Parathyroid adenoma (tissue), 2 donors: ENCODE results near the gene FAM149A.

Experiments
- H2AFZ ChIP-seq: fragments of 300-600 bp; sonication (generic); one replicate; pipeline ENCODE4 v1.7.0; 2017; ENCODE audit warnings: antibody characterized with exemption, mild to moderate bottlenecking
- H3K27ac ChIP-seq: fragments of 300-600 bp; sonication (generic); one replicate; pipeline ENCODE4 v1.7.0; 2017
- H3K27me3 ChIP-seq: fragments of 300-600 bp; sonication (generic); one replicate; pipeline ENCODE4 v1.7.0; 2017; ENCODE audit warnings: low read length; ENCODE audit not compliant: control insufficient read depth, insufficient read depth
- H3K36me3 ChIP-seq: fragments of 300-600 bp; sonication (generic); one replicate; pipeline ENCODE4 v1.7.0; 2017; ENCODE audit warnings: low read length; ENCODE audit not compliant: control insufficient read depth, insufficient read depth
- H3K4me1 ChIP-seq: fragments of 300-600 bp; sonication (generic); one replicate; pipeline ENCODE4 v1.7.0; 2017; ENCODE audit warnings: control low read depth
- H3K4me2 ChIP-seq: fragments of 300-600 bp; sonication (generic); one replicate; pipeline ENCODE4 v1.7.0; 2017; ENCODE audit warnings: low read length
- H3K4me3 ChIP-seq: fragments of 300-600 bp; sonication (generic); one replicate; pipeline ENCODE4 v1.7.0; 2017; ENCODE audit warnings: low read depth, low read length
- H3K79me2 ChIP-seq: fragments of 300-600 bp; sonication (generic); one replicate; pipeline ENCODE4 v1.7.0; 2017; ENCODE audit warnings: control low read depth
- H3K9ac ChIP-seq: fragments of 300-600 bp; sonication (generic); one replicate; pipeline ENCODE4 v1.7.0; 2017; ENCODE audit warnings: mild to moderate bottlenecking
- H3K9me3 ChIP-seq: fragments of 300-600 bp; sonication (generic); one replicate; pipeline ENCODE4 v1.7.0; 2017; ENCODE audit warnings: low read length; ENCODE audit not compliant: control insufficient read depth
- CTCF ChIP-seq: fragments of 300-600 bp; sonication (generic); IDR thresholded peaks from one replicate; pipeline ENCODE4 v1.7.0; 2017; ENCODE audit warnings: antibody characterized with exemption, mild to moderate bottlenecking
- donor health status: primary hyperparathyroidism.

The FAM149A gene

GRCh38 chr4:186146458-186146857 lies 42.0 kb downstream of the FAM149A start:
- no peaks in the 10 kb centered on the region for H3K4me1 ChIP-seq
- H3K4me3 ChIP-seq = no peak overlapping the region
- no peak for TF ChIP-seq CTCF
- H3K9me3 ChIP-seq = no peaks in the 10 kb centered on the region
- no peaks in the 10 kb centered on the region for H3K27me3 ChIP-seq
- H3K79me2 ChIP-seq = no peaks in the 10 kb centered on the region
- H3K36me3 ChIP-seq = no peaks in the 10 kb centered on the region
- H3K27ac ChIP-seq = no peak overlapping the region
- H3K4me2 ChIP-seq = no peak overlapping the region
- no peak overlapping the region for H3K9ac ChIP-seq
- H2AFZ ChIP-seq = no peak overlapping the region

GRCh38 chr4:186148336-186148975 lies 44.0 kb downstream of the FAM149A start:
- Histone ChIP-seq H3K27me3 (no peaks in the 10 kb centered on the region), H3K9me3 (no peaks in the 10 kb centered on the region), H2AFZ (no peak overlapping the region), H3K4me1 (no peaks in the 10 kb centered on the region), H3K4me2 (no peak overlapping the region), H3K9ac (no peak overlapping the region), H3K4me3 (no peak overlapping the region), H3K27ac (no peak overlapping the region), H3K79me2 (no peaks in the 10 kb centered on the region), H3K36me3 (no peaks in the 10 kb centered on the region)
- TF ChIP-seq CTCF = no peak

GRCh38 chr4:186149872-186150271 lies 45.4 kb downstream of the FAM149A start:
- H3K4me2 ChIP-seq = no peak overlapping the region
- H3K27ac ChIP-seq = no peak overlapping the region
- H3K27me3 ChIP-seq = no peaks in the 10 kb centered on the region
- H3K79me2 ChIP-seq = no peaks in the 10 kb centered on the region
- no peak overlapping the region for H3K4me3 ChIP-seq
- no peaks in the 10 kb centered on the region for H3K9me3 ChIP-seq
- no peak overlapping the region for H2AFZ ChIP-seq
- H3K4me1 ChIP-seq = no peaks in the 10 kb centered on the region
- H3K36me3 ChIP-seq = no peaks in the 10 kb centered on the region
- H3K9ac ChIP-seq = no peak overlapping the region
- peak; percentile 52 for TF ChIP-seq CTCF

GRCh38 chr4:186150926-186151325 lies 46.4 kb downstream of the FAM149A start:
- no peak overlapping the region for H2AFZ ChIP-seq
- no peak overlapping the region for H3K4me2 ChIP-seq
- TF ChIP-seq CTCF = no peak
- H3K4me3 ChIP-seq = no peak overlapping the region
- no peaks in the 10 kb centered on the region for H3K79me2 ChIP-seq
- no peak overlapping the region for H3K27ac ChIP-seq
- H3K9ac ChIP-seq = no peak overlapping the region
- no peaks in the 10 kb centered on the region for H3K36me3 ChIP-seq
- H3K4me1 ChIP-seq = no peaks in the 10 kb centered on the region
- H3K27me3 ChIP-seq = no peaks in the 10 kb centered on the region
- no peaks in the 10 kb centered on the region for H3K9me3 ChIP-seq

GRCh38 chr4:186151499-186151898 lies 47.0 kb downstream of the FAM149A start:
- Histone ChIP-seq H3K4me1 (no peaks in the 10 kb centered on the region), H3K4me2 (no peak overlapping the region), H3K27ac (no peak overlapping the region), H3K4me3 (no peak overlapping the region), H3K36me3 (no peaks in the 10 kb centered on the region), H3K9me3 (no peaks in the 10 kb centered on the region), H2AFZ (no peak overlapping the region), H3K9ac (no peak overlapping the region), H3K79me2 (no peaks in the 10 kb centered on the region), H3K27me3 (no peaks in the 10 kb centered on the region)
- no peak for TF ChIP-seq CTCF
